ENCODE measurements around the gene MINDY3.
"Not testable (repeated sequence)": the region's sequence is repeated elsewhere in the genome, so short reads cannot be mapped to it uniquely, and the experiment has no call there.

Gene MINDY3

DNA sequence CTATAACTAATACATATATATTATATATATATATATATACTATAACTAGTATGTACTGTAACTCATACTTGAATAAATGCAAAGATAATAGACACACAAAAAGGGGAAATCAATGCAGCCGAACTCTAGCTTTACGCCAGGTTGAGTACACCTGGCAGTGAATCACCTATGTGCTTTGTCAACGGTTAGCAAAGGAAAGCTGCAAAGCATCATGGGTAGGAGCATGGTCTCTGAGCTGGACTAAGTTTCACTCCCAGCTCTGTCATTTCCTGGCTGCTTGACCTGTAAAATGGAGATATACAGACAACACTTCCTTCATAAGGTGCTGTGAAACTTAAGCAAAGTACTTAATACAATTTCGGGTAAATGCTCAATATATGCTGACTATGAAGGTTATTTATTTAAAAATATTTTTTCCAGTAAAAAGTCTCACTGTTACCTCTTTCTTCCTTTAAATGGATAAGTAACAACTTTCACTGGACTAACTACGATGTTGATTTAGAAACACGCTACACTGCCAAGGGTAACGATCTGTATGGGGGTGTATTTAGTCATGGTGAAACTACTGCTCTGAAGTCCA, 78.8 kb downstream of the MINDY3 start:
- Mint-ChIP-seq H3K27me3 (ENCODE audit: low read depth, poor library complexity) (peaks cover 2% of the 10 kb centered on the region), H3K4me1 (peaks cover 3% of the 10 kb centered on the region), H3K4me3 (no peak overlapping the region), H3K27ac (no peak overlapping the region), H3K9me3 (peaks cover 6% of the 10 kb centered on the region), H3K36me3 (ENCODE audit: low read depth) (peaks cover 40% of the 10 kb centered on the region)
- TF ChIP-seq, protein P1, sequence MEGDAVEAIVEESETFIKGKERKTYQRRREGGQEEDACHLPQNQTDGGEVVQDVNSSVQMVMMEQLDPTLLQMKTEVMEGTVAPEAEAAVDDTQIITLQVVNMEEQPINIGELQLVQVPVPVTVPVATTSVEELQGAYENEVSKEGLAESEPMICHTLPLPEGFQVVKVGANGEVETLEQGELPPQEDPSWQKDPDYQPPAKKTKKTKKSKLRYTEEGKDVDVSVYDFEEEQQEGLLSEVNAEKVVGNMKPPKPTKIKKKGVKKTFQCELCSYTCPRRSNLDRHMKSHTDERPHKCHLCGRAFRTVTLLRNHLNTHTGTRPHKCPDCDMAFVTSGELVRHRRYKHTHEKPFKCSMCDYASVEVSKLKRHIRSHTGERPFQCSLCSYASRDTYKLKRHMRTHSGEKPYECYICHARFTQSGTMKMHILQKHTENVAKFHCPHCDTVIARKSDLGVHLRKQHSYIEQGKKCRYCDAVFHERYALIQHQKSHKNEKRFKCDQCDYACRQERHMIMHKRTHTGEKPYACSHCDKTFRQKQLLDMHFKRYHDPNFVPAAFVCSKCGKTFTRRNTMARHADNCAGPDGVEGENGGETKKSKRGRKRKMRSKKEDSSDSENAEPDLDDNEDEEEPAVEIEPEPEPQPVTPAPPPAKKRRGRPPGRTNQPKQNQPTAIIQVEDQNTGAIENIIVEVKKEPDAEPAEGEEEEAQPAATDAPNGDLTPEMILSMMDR (IDR thresholded peaks at IDR 0.05) = no peak
- DNase-seq = no peak

DNA sequence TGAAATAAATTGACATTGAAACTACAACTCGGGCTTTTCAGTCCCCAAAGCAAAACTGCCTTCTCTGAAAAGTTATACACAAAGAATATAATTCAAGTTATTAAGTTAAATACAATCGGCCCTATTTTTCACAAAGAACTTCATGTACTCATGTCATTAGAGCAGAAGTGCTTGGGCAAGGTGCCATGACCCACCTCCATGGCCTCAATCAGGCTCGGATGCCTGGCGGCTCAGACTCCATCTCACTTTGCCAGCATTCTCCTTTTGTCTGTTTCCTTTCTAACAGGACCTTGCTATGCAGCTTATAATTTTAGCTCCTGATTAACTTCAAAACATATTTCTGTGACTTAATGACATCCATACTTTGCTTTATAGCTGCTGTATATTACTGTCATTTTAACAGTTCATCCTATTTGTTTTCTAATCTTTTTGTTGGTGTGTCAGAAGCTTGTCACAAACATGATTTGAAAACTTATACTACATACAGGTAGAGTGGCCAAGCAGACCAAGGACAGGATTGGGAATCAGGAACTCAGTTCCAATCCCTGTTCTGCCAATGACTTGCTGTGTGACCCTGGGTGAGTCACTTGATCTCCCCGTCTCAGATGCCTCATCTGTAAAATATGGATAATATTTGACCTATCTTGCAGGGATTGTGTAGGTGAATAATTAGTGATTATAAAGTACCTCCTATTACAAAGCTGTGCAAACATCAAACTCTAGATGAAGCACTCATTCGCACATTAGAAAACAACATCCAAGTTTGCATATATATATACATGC, 79.8 kb downstream of the MINDY3 start:
- peaks cover 2% of the 10 kb centered on the region for H3K27me3 Mint-ChIP-seq (ENCODE audit: low read depth, poor library complexity)
- no peak for DNase-seq
- no peaks in the 10 kb centered on the region for H3K4me1 Mint-ChIP-seq
- TF ChIP-seq, protein P1 (IDR thresholded peaks at IDR 0.05) = no peak
- no peak overlapping the region for H3K27ac Mint-ChIP-seq
- H3K4me3 Mint-ChIP-seq = no peak overlapping the region
- H3K36me3 Mint-ChIP-seq (ENCODE audit: low read depth) = peaks cover 45% of the 10 kb centered on the region
- H3K9me3 Mint-ChIP-seq = peaks cover 15% of the 10 kb centered on the region

DNA sequence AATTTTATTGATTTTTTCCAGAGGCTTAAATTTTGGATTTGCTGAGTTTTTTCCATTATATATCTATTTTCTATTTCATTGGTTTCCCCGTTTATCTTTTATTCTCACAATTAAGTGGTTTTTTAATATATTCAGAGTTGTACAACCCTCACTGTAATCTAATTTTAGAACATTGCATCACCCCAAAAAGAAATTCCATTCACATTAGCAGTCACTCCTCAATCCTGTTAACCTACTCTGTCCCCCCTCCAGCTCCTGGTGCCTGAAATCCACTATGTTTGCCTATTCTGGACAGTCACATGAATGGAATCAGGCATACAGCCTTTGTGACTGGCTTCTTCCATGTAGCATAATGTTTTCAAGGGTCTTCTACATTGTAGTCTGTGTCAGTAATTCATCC, 84.8 kb downstream of the MINDY3 start:
- TF ChIP-seq, protein P1 (IDR thresholded peaks at IDR 0.05) = no peak
- peaks cover 53% of the 10 kb centered on the region for H3K36me3 Mint-ChIP-seq (ENCODE audit: low read depth)
- peaks cover 32% of the 10 kb centered on the region for H3K9me3 Mint-ChIP-seq
- H3K27me3 Mint-ChIP-seq (ENCODE audit: low read depth, poor library complexity) = no peaks in the 10 kb centered on the region
- H3K4me1 Mint-ChIP-seq = no peaks in the 10 kb centered on the region
- no peak overlapping the region for H3K27ac Mint-ChIP-seq
- no peak for DNase-seq
- H3K4me3 Mint-ChIP-seq = no peak overlapping the region

DNA sequence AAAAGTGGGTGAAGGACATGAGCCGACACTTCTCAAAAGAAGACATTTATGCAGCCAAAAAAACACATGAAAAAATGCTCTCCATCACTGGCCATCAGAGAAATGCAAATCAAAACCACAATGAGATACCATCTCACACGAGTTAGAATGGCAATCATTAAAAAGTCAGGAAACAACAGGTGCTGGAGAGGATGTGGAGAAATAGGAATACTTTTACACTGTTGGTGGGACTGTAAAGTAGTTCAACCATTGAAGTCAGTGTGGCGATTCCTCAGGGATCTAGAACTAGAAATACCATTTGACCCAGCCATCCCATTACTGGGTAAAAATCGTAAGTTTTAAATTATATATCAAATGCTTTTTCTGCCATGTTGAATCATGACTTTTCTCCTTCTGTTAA, 85.8 kb downstream of the MINDY3 start:
- not testable (repeated sequence) for H3K27ac Mint-ChIP-seq; H3K27me3 Mint-ChIP-seq (ENCODE audit: low read depth, poor library complexity)
- peaks cover 53% of the 10 kb centered on the region for H3K36me3 Mint-ChIP-seq (ENCODE audit: low read depth)

DNA sequence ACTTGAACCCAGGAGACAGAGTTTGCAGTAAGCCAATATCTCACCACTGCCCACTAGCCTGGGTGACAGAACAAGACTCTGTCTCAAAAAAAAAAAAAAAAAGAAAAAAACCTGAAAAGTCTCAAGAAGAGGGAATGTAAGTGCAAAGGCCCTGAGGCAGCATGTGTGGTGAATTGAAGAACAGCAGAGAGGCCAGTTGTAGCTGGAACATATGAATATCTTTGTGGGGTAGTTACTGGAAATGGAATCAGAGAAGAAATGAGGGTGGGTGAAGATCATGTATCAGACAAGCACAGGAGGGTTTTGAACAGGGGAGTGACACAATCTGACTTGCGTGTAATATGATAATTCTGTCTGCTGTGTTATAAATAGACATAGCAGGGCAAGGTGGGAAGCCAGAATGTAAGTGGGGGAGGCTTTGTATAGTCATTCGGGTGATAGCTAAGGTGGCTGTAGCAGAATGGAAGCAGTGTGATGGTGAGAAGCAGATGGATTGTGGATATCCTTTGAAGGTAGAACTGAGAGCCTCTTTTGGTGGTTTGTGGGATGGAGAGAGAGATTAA, 95.3 kb downstream of the MINDY3 start:
- H3K27me3 Mint-ChIP-seq (ENCODE audit: low read depth, poor library complexity) = peaks cover under 1% of the 10 kb centered on the region

More for the DNA sequence above, 85.8 kb downstream of the MINDY3 start:
- not testable (repeated sequence) for DNase-seq, H3K4me1 Mint-ChIP-seq, H3K4me3 Mint-ChIP-seq
- peaks cover 32% of the 10 kb centered on the region for H3K9me3 Mint-ChIP-seq

DNA sequence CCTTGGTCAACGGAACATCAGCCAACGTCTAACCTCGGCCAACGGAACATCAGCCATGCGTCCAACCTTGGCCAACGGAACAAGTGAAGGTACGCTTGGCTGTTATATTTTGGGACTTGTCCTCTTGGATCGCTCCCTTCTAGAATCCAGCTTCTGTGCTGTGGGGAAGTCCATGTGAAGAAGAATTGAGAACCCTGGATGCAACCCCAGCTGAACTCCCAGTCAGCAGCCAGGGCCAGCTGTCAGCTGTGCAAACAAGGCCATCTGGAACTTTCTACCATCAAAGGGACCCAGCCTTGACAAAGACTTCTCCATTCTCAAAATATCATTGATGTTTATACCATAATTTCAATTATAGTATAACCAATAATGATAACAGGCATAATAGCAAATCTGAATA, 97.3 kb downstream of the MINDY3 start:
- Mint-ChIP-seq H3K4me1 (no peaks in the 10 kb centered on the region), H3K27ac (peak overlapping the region; percentile 37), H3K9me3 (no peaks in the 10 kb centered on the region), H3K4me3 (no peak overlapping the region), H3K27me3 (ENCODE audit: low read depth, poor library complexity) (peaks cover 7% of the 10 kb centered on the region), H3K36me3 (ENCODE audit: low read depth) (no peaks in the 10 kb centered on the region)
- no peak for DNase-seq
- TF ChIP-seq, protein P1 (IDR thresholded peaks at IDR 0.05) = no peak

More for the DNA sequence above, 95.3 kb downstream of the MINDY3 start:
- Mint-ChIP-seq H3K4me3 (no peak overlapping the region), H3K4me1 (peaks cover 4% of the 10 kb centered on the region), H3K36me3 (ENCODE audit: low read depth) (no peaks in the 10 kb centered on the region), H3K27ac (no peak overlapping the region), H3K9me3 (no peaks in the 10 kb centered on the region)
- TF ChIP-seq, protein P1 (IDR thresholded peaks at IDR 0.05) = no peak
- no peak for DNase-seq

DNA sequence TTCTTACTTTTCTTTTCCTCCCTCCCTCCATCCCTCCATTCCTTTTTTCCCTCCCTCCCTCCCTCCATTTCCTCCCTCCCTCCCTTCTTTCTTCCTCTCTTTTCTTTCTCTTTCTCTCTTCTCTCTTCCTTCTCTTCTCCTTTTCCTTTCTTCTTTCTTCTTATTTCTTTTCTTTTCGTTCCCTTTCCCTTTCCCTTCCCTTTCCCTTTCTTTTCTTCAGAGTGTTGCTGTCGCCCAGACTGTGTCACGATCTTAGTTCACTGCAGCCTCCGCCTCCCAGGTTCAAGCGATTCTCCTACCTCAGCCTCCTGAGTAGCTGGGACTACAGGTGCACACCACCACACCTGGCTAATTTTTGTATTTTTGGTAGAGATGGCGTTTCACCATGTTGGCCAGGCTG, 98.1 kb downstream of the MINDY3 start:
- not testable (repeated sequence) for H3K4me3 Mint-ChIP-seq; H3K27ac Mint-ChIP-seq; H3K27me3 Mint-ChIP-seq (ENCODE audit: low read depth, poor library complexity); H3K4me1 Mint-ChIP-seq; H3K9me3 Mint-ChIP-seq; H3K36me3 Mint-ChIP-seq (ENCODE audit: low read depth); DNase-seq

DNA sequence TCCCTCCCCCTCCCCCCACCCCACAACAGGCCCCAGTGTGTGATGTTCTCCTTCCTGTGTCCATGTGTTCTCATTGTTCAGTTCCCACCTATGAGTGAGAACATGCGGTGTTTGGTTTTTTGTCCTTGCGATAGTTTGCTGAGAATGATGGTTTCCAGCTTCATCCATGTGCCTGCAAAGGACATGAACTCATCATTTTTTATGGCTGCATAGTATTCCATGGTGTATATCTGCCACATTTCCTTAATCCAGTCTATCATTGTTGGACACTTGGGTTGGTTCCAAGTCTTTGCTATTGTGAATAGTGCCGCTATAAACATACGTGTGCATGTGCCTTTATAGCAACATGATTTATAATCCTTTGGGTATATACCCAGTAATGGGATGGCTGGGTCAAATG, 99.1 kb downstream of the MINDY3 start:
- not testable (repeated sequence) for H3K36me3 Mint-ChIP-seq (ENCODE audit: low read depth); H3K4me1 Mint-ChIP-seq; DNase-seq; H3K27ac Mint-ChIP-seq; H3K9me3 Mint-ChIP-seq; H3K4me3 Mint-ChIP-seq
- H3K27me3 Mint-ChIP-seq (ENCODE audit: low read depth, poor library complexity) = peaks cover 12% of the 10 kb centered on the region

Data from nephron progenitor cell (in vitro differentiated cells).